HG03175 (cell line): ENCODE data around the gene TUSC2.

Experiments used
- ATAC-seq: cut with Tn5 transposase; IDR thresholded peaks from one replicate; pipeline ENCODE4 v1.9.1; 2021; ENCODE audit warnings: mild to moderate bottlenecking, moderate library complexity; ENCODE audit not compliant: unreplicated experiment

TUSC2 gene

GRCh38 chr3:50337175-50337861 lies 9.3 kb upstream of the TUSC2 start:
- ATAC-seq = peak; percentile 72

GRCh38 chr3:50336452-50337174 lies 8.6 kb upstream of the TUSC2 start:
- ATAC-seq = peak; percentile 30

- no peak for ATAC-seq
These were observed 6.5 kb upstream of the TUSC2 start for GRCh38 chr3:50334339-50335075.

GRCh38 chr3:50333744-50334328 lies 5.8 kb upstream of the TUSC2 start:
- ATAC-seq = no peak

- no peak for ATAC-seq
These were observed 3.4 kb upstream of the TUSC2 start for GRCh38 chr3:50331364-50331907.

- no peak for ATAC-seq
These were observed 2.3 kb upstream of the TUSC2 start for GRCh38 chr3:50330330-50330729.

- no peak for ATAC-seq
These were observed 894 bp downstream of the TUSC2 start for GRCh38 chr3:50327129-50327528.

- no peak for ATAC-seq
These were observed 1.9 kb downstream of the TUSC2 start for GRCh38 chr3:50326182-50326541.

- ATAC-seq = no peak
These were observed 2.4 kb downstream of the TUSC2 start for GRCh38 chr3:50325497-50326181.

GRCh38 chr3:50325113-50325480 lies 2.9 kb downstream of the TUSC2 start:
- ATAC-seq = no peak

- ATAC-seq = no peak
These were observed 3.5 kb downstream of the TUSC2 start for GRCh38 chr3:50324351-50325112.

- no peak for ATAC-seq
These were observed 4.3 kb downstream of the TUSC2 start for GRCh38 chr3:50323614-50324199.

GRCh38 chr3:50323092-50323600 lies 4.9 kb downstream of the TUSC2 start:
- no peak for ATAC-seq

- ATAC-seq = no peak
These were observed 5.5 kb downstream of the TUSC2 start, which contains the start of gene HYAL2 for GRCh38 chr3:50322386-50323091. HYAL2 (minus strand) TSS chr3:50322745; CDS start chr3:50320489, 2,256 bp downstream.

GRCh38 chr3:50322115-50322385 lies 6.0 kb downstream of the TUSC2 start:
- ATAC-seq = no peak

- peak; percentile 82 for ATAC-seq
These were observed 6.5 kb downstream of the TUSC2 start for GRCh38 chr3:50321336-50322114.

- peak; percentile 41 for ATAC-seq
These were observed 7.1 kb downstream of the TUSC2 start for GRCh38 chr3:50320853-50321335.
